Upper lobe of left lung (tissue), 6 donors: ENCODE data around the gene SYNJ2. TPM values are rescaled to one million over a fixed set of nuclear protein-coding genes. Genes with fewer than 3 reads are reported as not detected.

Experiments used
- ATAC-seq, 2 donors: fragments of 200-7000 bp; cut with Tn5 transposase; one replicate each; pipeline ENCODE4 v1.9.1; 2022; ENCODE audit warnings: mild to moderate bottlenecking in 2 of 2, moderate library complexity in 2 of 2; ENCODE audit not compliant: low FRiP score in 2 of 2
- DNase-seq, 2 donors: peaks; one replicate each; pipeline ENCODE4 v3.0.0-alpha.2; 2019 to 2020
- H3K27ac ChIP-seq, 4 donors: fragments of 200-600 bp; sonication (generic); one replicate each; pipeline ENCODE4 v1.5.1; 2016 to 2019
- H3K27me3 ChIP-seq, 4 donors: fragments of 200-600 bp; sonication (generic); one replicate each; pipeline ENCODE4 v1.5.1; 2017 to 2019
- H3K36me3 ChIP-seq, 4 donors: fragments of 200-600 bp; sonication (generic); one replicate each; pipeline ENCODE4 v1.5.1; 2016 to 2019
- H3K4me1 ChIP-seq, 4 donors: fragments of 200-600 bp; sonication (generic); one replicate each; pipeline ENCODE4 v1.5.1; 2018 to 2019
- H3K4me3 ChIP-seq, 4 donors: fragments of 200-600 bp; sonication (generic); one replicate each; pipeline ENCODE4 v1.5.1; 2017 to 2019; ENCODE audit warnings: mild to moderate bottlenecking in 2 of 4, moderate library complexity in 1 of 4
- H3K9me3 ChIP-seq, 4 donors: fragments of 200-600 bp; sonication (generic); one replicate each; pipeline ENCODE4 v1.5.1; 2018 to 2019
- CTCF ChIP-seq, 6 experiments: fragments of 450-650 bp in 4 of 6; fragments of 200-600 bp in 2 of 6; sonication (generic) in 2 of 6; IDR thresholded peaks; one replicate each; pipeline ENCODE4 v1.5.1; 2016 to 2019; ENCODE audit warnings: antibody characterized with exemption in 6 of 6
- EP300 ChIP-seq, 4 donors: sonication (generic); formaldehyde crosslinking; IDR thresholded peaks; one replicate each; pipeline ENCODE4 v1.5.1; 2017; ENCODE audit warnings: antibody characterized with exemption in 4 of 4, control low read depth in 2 of 4
- POLR2A ChIP-seq, 4 donors: fragments of 450-650 bp; IDR thresholded peaks; one replicate each; pipeline ENCODE4 v1.5.1; 2016 to 2017; ENCODE audit warnings: antibody characterized with exemption in 4 of 4, mild to moderate bottlenecking in 2 of 4
- POLR2AphosphoS5 ChIP-seq, 2 donors: sonication (generic); formaldehyde crosslinking; IDR thresholded peaks; one replicate each; pipeline ENCODE4 v1.5.1; 2017; ENCODE audit warnings: antibody characterized with exemption in 2 of 2
- WGBS, 2 donors: methylation state at CpG; one replicate each; pipeline ENCODE4 v1.1.5; 2017 to 2018; 5-methylcytosine and 5-hydroxymethylcytosine counted together
- total RNA-seq, 6 donors: library from RNA; depleted of rRNA in 4 of 6; stranded (reverse); fragments of >200 nt in 4 of 6; gene quantifications; one replicate each; pipeline versions ENCODE4 v1.1.0 to v1.2.1, GENCODE V29; 2016 to 2021
- donor health status: DM: no; HTN: no; CAD: no; lungs with moderate emphysema.
- donor health status: DM: no; HTN: yes; CAD: no; lungs with severe emphysema.

Gene SYNJ2
- total RNA-seq, 6 donors from 2014 or later = 3.0 to 7.7 (median 4.2) TPM

DNA sequence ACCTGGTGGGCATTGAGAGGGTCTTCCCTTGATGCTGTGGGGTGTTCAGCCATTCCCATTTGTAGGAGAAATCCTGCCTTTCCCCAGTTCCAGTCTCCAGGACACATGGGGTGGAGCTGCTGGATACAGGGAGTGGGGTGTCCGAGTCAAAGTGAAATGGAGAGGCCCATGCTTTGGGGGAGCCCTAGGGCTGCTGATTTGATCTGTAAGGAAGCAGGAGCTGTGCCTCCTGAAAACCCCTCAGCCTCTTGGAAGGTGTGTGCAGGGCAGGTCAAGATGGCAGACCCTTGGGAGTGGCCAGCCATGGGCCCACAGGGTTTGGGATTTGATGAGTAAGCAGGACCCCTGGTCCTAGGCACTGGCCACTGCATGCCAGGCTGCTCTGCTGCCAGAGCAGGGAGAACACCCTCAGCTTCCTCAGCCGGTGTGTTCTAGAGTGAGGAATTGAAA is 104.4 kb downstream of the SYNJ2 start:
- Histone ChIP-seq H3K36me3 (peaks cover 0 to 23% (median 4%) of the 10 kb centered on the region in 4 donors), H3K27me3 (no peaks in the 10 kb centered on the region), H3K27ac (no peak overlapping the region), H3K4me3 (no peak overlapping the region), H3K4me1 (peaks cover 0 to 5% (median 0%) of the 10 kb centered on the region in 4 donors), H3K9me3 (no peaks in the 10 kb centered on the region)
- TF ChIP-seq POLR2AphosphoS5 (IDR thresholded peaks at IDR 0.05) (no peak), CTCF (IDR thresholded peaks at IDR 0.05) (no peak), POLR2A (IDR thresholded peaks at IDR 0.05) (no peak), EP300 (IDR thresholded peaks at IDR 0.05) (no peak)
- peak; percentile 44 to 51 for ATAC-seq
- DNase-seq = no peak
- WGBS, 2 donors = 60 to 90% methylated on average over 2 of the region's 2 CpGs

DNA sequence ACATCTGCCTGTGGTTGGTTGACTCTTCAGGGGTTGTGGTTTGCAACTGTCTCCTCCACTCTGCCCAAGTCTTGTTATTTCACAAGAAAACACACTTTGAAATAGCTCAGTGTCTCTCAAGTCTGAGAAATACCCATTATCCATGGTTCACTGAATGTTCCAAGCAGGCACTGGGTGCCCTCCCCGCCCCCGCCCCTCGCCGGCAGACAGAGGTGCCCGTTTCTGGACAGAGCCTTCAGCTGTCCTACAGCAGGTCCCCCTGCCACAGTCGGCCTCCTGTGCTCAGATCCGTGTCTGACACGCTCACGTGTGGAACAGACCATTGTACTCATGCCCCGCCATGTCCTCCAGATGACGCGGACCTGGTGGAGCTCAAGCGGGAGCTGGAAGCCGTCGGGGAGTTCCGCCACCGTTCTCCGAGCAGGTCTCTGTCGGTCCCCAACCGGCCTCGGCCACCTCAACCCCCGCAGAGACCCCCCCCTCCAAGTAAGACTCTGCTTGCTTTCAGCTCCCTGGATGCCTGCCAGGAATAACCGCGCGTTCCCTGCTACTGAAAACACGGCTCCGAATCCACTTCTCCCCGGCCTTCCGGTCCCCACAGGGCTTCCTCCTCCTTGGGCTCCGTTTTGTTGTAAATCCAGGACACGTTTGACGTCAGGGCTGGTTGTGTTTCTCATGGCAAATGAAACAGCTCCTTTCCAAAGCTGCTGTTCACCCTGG is 105.0 kb downstream of the SYNJ2 start:
- H3K36me3 ChIP-seq = peaks cover 0 to 23% (median 4%) of the 10 kb centered on the region in 4 donors
- WGBS, 2 donors = 75 to 76% methylated on average over 22 to 29 of the region's 32 CpGs

DNA sequence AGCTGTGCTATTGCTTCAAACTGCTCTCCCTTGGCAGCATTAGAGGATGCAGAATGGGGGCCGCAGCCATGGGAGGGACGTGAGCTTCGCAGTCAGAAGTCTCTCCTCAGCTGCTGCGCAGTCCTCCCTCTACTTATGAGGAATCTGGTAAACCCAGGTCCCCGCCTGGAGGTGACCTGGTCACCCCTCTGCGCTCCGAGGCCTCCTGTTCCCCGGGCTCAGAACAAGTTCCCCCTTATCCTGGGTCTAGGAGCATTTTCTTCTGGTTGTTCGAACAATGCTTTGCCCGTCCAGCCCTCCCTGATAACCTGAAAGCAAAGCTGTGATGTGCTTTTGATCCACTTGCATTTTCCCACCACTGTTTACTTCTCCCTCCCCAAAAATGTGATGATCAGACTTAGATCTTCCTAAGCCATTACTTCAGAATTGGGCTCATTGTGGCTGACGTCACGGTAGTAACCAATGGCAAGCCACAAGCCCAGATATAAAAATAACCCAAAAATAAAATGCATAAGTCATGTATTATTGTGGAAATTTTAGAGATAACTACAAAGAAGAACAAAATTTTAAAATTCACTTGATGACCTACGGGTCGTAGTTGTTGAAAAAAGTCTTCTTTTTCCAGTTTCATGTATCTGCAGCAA is 105.7 kb downstream of the SYNJ2 start:
- H3K27ac ChIP-seq = peak overlapping the region; percentile 21 to 79 (median 50)
- DNase-seq (no peak), ATAC-seq (peak in 1 of 2 donors; percentile 4)
- TF ChIP-seq CTCF (IDR thresholded peaks at IDR 0.05) (no peak), EP300 (IDR thresholded peaks at IDR 0.05) (no peak), POLR2AphosphoS5 (IDR thresholded peaks at IDR 0.05) (no peak), POLR2A (IDR thresholded peaks at IDR 0.05) (no peak)
- no peaks in the 10 kb centered on the region for H3K27me3 ChIP-seq
- 84 to 86% methylated on average over 11 to 14 of the region's 14 CpGs for WGBS, 2 donors
- H3K9me3 ChIP-seq = no peaks in the 10 kb centered on the region
- H3K4me3 ChIP-seq = peak overlapping the region in 1 of 4 donors; percentile 20
- peaks cover 0 to 5% (median 0%) of the 10 kb centered on the region in 4 donors for H3K4me1 ChIP-seq
- H3K36me3 ChIP-seq = peaks cover 0 to 23% (median 4%) of the 10 kb centered on the region in 4 donors

More for the DNA sequence above, 105.0 kb downstream of the SYNJ2 start:
- H3K27ac ChIP-seq = peak overlapping the region; percentile 21 to 79 (median 50)
- ATAC-seq (peak; percentile 44 to 58), DNase-seq (peak; percentile 57 to 68)
- H3K4me3 ChIP-seq = peak overlapping the region in 1 of 4 donors; percentile 20
- TF ChIP-seq POLR2AphosphoS5 (IDR thresholded peaks at IDR 0.05) (no peak), POLR2A (IDR thresholded peaks at IDR 0.05) (peak in 1 of 4 donors; percentile 51)
- no peaks in the 10 kb centered on the region for H3K9me3 ChIP-seq
- peaks cover 0 to 5% (median 0%) of the 10 kb centered on the region in 4 donors for H3K4me1 ChIP-seq
- no peaks in the 10 kb centered on the region for H3K27me3 ChIP-seq

DNA sequence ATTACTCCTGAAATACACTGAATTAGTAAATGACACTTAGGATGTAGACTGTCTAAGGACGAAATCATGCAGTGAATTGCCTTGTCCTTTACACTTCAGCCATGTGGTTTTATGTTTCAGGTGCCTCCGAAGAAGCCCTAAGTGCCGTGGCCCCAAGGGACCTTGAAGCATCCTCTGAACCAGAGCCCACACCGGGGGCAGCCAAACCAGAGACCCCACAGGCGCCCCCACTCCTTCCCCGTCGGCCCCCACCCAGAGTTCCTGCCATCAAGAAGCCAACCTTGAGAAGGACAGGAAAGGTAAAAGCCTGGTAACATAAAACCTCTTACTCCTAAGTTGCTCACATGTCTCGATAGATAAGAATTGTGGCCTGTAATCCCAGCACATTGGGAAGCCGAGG is 111.1 kb downstream of the SYNJ2 start:
- no peak overlapping the region for H3K4me3 ChIP-seq
- DNase-seq (no peak), ATAC-seq (no peak)
- peaks cover 0 to 14% (median 2%) of the 10 kb centered on the region in 4 donors for H3K36me3 ChIP-seq
- H3K27me3 ChIP-seq = no peaks in the 10 kb centered on the region
- no peak overlapping the region for H3K27ac ChIP-seq
- H3K4me1 ChIP-seq = no peaks in the 10 kb centered on the region
- 94 to 95% methylated on average over 9 of the region's 9 CpGs for WGBS, 2 donors
- TF ChIP-seq CTCF (IDR thresholded peaks at IDR 0.05) (no peak), POLR2A (IDR thresholded peaks at IDR 0.05) (no peak), POLR2AphosphoS5 (IDR thresholded peaks at IDR 0.05) (no peak), EP300 (IDR thresholded peaks at IDR 0.05) (no peak)
- no peaks in the 10 kb centered on the region for H3K9me3 ChIP-seq

GRCh38 chr6:158095031-158095430 is 113.4 kb downstream of the SYNJ2 start:
- TF ChIP-seq CTCF (IDR thresholded peaks at IDR 0.05) (no peak), EP300 (IDR thresholded peaks at IDR 0.05) (no peak), POLR2AphosphoS5 (IDR thresholded peaks at IDR 0.05) (no peak)
- no peak overlapping the region for H3K27ac ChIP-seq
- ATAC-seq (no peak), DNase-seq (no peak)
- H3K36me3 ChIP-seq = peaks cover 0 to 14% (median 2%) of the 10 kb centered on the region in 4 donors
- 78 to 84% methylated on average over 6 of the region's 6 CpGs for WGBS, 2 donors
- H3K4me3 ChIP-seq = no peak overlapping the region
- H3K9me3 ChIP-seq = no peaks in the 10 kb centered on the region
- H3K4me1 ChIP-seq = no peaks in the 10 kb centered on the region
- H3K27me3 ChIP-seq = no peaks in the 10 kb centered on the region
